ENCODE data around the gene DOK6.

- no peak for TF ChIP-seq CTCF (conservative IDR thresholded peaks at IDR 0.05)
- no peak for TF ChIP-seq ZFX (IDR thresholded peaks at IDR 0.05)
Observed at GRCh38 chr18:69435000-69435399, 34.3 kb downstream of the DOK6 start.
